ENCODE data around the gene CCNQ.
"Not testable (repeated sequence)": the region's sequence is repeated elsewhere in the genome, so short reads cannot be mapped to it uniquely, and the experiment has no call there.

Gene CCNQ

DNA sequence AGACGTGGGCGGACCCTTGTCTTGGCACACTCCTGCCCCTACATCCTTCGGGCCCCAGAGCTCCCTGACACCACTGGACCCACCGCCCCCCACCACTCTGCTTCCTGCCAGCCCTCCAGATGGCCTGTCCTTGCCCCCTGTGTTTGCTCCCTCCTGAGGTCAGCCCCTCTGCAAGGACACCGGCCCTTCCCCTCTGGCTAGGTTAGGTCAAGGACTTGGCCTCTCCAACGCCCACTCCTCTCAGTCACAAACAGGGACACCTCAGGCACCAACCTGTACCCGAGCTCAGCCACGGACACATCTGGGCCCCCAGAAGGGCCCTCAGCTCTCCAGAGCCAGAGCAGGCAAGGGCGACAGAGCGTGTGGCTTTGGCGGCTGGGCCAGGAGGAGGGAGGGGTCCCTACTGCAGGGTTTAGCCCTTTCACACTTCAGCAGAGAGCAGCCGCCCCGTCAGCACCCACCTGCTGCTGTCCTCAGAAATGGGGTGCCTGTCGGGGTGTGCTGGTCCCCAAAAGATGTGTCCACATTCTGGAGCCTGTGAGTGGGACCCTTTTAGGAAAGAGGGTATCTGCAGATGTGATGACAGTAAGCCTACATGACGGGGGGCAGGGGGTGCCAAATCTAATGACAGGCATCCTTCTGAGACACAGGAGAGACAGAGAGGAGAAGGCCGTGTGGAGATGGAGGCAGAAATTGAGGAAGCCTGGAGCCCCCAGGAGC, 24.5 kb upstream of the CCNQ start:
- DNase-seq (ENCODE audit: low spot score): no peak

DNA sequence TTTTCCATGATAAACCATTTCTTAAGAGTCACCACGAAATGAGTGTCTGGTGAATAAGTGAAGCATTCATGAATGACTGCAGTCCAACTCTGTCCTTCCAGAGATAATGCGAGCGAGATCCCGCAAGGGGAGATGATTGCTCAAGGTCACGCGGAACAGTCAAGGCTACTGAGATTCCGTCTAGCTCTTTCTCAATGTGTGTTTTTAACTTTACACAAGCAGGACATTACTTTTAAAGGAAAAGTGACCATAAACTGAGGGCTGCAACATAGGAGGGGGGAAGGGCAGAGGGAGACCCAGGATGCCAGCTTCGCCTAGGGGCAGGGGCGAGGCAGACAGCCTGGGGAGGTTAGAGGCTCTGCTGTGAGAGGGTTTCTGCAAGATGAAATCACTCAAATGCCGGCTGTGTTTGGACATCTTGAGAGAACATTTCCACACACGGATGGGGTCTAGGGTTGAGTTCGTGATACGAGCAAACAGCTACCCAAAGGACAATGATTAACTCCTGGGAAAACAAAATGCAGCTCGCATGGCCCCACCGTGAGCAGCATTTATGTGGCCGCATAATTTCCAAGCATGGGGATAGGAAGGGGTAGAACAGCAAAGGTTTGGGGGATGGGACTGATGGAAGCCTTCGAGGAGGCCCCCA, 23.8 kb upstream of the CCNQ start:
- no peak for DNase-seq (ENCODE audit: low spot score)

DNA sequence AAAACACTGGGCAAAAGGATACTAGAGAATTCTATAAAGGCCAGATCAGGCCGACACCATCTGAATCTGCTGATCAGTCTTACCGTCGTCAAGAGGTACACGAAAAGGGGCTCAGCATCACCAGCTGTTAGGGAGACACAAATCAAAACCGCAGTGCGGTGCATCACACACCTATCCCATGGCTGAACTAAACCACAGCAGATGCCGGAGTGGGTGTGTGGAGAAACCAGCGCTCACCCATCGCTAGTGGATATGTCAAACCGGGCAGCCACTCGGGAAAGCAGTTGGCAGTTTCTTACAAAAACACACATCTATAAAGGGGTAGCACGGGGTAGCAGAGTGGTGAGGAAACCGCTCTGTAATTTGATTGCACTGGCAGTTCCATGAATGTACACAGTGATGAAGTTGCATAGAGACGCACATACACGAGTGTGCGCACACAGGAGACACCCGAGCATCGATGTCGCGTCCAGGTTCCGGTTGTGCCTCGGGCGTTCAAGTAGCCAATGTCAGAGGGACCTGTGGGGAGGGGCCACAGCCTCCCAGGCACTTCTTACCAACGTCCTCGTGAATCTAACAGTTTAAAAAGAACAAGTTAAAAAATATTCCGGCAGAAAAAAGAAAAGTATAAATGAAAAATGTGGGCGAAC, 23.1 kb upstream of the CCNQ start:
- no peak for DNase-seq (ENCODE audit: low spot score)

DNA sequence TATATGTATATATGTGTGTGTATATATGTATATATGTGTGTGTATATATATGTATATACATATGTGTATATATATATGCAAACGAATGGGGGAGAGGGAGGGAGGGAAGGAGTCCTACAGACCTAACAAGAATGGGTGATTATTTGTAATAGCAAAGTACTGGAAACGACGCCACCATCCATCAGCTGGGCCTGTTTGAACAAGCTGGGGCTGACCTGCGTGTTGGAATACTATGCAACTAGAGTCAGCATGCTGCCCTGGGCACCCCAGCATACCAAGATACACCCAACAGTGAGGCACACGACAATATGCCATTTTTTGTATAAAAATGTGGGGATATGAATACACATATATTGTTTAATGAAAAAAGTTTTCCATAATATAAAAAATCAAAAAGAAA, 21.6 kb upstream of the CCNQ start:
- DNase-seq (ENCODE audit: low spot score): no peak

DNA sequence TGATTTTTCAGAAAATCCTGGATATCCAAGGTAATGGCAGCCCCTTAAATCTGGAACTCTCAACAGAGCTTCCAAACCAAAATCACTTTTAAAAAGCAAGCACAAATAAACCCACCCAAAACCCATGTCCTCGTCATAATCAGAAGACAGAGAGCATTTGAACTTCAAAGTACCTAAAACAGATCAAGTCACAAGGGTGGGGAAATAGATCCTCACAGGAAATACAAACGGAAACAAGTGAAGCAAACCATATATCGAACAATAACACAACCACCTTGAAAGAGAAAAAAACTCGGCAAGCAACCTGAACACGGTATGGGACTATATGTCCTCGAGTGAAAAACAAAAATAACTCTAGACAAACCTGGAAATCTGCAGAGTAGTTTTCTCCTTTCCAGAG, 15.9 kb upstream of the CCNQ start:
- no peak for DNase-seq (ENCODE audit: low spot score)

DNA sequence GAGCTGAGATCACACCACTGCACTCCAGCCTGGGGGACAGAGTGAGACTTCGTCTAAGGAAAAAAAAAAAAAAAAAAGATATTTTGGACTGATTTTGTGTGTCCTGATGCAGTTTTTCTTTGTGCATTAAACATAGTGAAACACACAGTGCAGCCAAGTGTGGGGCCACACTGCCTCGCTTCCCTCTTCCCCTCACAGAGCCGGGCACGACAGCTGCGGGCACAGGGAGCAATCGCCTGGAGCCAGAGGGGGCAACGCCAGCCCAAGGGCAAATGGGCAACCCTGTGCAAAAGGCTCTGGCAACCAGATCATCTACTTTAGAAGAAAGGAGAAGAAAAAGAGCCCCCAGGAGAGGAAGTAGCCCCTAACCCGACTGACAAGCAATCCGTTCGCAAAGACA, 13.5 kb upstream of the CCNQ start:
- no peak for DNase-seq (ENCODE audit: low spot score)

DNA sequence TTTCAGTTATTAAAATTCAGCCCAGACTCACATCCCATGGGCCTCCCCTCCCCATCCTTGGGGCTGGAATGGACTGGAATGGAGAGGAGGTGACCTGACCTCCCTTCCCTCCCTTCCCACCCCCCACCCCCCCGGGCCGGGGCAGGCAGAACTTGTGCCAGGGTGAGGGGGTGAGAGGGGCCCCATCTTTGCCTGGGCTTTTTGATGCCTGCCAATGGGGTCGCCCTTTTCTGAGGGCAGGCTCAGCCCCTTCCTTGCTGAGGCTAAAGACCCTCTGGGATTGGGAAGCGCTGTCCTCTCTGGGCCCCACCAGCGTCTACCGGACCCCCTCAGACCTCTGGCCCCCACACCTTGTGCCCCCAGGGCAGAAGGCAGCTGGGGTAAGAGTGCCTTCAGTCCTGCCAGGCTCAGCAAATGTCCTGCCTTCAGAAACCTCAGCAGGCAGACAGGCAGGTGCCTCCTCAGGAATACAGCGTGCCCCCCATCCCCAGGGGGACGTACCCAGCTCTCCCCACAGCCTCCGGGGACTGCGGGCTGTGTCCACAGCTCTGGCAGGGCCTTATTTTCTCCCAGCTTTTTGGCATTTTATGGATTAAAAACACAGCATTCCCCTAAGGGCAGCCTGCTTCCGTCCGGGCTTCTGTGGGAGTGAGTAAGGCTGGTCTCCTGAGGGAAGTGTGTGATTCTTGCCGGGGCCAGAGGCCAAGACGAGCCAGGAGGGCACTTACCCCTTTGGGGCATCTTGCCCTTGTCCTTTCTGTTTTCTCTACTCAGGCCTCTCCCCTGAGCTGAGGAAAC, 12.6 kb upstream of the CCNQ start:
- DNase-seq (ENCODE audit: low spot score): no peak

DNA sequence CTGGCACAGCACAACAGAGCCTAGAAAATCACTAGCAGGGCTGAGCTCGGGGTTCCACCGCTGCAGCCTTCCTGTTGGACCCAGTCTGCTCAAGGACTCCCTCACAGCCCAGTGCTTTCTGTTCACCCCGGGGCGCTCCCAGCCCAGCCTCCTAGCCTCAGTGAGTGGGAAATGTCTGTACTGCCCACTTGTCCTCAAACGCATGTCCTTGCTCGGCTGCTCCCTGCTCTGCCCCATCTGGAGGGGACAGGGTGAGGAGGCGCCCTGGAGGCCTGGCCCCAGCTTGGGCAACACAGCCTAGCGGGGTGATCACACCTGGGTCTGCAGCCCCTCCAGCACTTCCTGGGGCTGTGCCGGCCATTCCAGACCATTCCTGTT, 11.9 kb upstream of the CCNQ start:
- DNase-seq (ENCODE audit: low spot score): no peak

DNA sequence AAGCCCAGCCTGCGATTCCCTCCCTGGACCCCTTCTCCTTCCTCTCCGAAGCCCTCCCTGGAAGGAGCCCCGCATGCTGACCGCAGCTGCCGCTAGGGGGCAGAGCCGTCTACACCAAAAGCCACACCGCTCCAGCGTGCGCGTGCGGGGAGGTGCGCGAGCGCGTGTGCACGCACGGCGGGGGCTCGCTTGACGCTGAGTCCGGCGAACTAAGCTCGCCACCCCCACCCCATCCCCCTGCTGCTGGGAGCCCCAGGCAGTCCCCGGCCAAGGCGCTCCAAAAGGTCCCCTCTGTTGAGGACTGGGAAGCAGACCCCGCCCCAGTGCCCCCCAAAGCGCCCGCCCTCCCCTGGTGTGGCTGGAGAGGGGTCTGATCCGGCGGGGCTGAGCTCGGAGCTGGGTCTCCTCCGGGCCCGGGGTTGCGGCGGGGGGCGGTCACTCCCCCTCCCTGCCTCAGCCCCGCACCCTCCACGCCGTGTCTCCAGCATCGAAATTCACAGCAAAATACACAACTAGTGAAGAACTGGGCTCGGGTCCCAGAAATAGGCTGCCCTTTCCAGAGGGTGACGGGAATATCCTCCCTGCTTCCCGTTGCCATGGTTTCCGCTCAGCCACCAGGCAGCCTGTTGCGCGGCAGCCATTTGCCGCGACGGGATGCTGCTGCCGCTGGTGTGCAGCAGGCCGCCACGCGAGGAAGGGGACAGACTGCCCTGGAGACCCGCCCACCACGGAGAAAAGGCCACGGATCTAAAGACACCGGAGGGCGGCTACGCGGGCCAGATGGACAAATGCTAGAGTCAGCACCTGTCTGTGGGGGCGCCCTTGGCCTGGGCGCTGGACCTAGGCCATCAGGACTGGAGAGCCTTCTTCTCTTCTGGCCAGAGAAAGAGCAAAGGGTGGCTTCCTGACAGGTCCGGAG, 11.2 kb upstream of the CCNQ start:
- peak; percentile 68 for DNase-seq (ENCODE audit: low spot score)

DNA sequence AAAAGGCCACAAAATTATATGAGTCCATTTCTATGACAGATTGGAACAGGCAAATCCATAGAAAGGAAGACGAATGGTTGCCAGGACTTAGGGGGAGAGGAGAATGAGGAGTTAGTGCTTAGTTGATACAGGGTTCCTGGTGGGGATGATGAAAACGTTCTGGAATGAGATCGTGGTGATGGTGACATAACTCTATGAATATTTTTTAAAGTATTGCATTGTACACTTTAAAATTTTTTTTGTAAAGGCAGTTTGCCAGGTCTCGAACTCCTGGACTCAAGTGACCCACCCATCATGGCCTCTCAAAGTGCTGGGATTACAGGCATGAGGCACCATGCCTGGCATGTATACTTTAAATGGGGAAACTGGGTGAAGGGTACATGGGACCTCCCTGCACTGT, 9.9 kb upstream of the CCNQ start:
- no peak for DNase-seq (ENCODE audit: low spot score)

DNA sequence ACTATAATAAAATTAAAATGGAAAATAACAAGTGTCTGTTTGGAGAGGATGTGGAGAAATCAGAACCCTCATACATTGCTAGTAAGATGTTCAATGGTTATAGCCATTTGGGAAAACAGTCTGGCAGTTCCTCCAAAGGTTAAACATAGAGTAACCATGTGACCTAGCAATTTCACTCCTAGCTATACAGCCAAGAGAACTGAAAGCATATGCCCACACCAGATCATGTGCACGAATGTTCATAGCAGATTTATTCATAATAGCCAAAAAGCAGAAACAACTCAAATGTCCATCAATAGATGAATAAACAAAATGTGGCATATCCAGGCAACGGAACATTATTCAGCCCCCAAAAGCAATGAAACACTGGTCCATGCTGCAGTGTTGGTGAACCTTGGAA, 9.4 kb upstream of the CCNQ start:
- DNase-seq (ENCODE audit: low spot score): no peak

DNA sequence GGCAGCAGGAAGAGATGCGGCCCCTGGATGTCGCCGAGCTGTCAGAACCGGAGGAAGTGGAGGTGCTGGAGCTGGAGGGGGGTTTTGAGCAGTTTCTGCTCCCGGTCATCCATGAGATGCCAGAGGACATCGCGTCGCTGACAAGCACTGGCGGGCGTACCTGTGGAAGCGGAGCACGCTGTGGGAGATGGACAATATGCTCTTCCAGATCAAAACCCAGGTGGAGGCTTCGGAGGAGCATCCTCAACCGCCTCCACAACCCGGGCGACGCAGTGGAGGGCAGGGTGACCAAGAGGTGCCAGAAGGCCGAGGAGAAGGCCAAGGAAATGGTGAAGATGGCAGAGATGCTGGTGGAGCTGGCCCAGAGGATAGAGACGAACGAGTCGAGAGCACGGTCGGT, 7.6 kb upstream of the CCNQ start:
- no peak for DNase-seq (ENCODE audit: low spot score)

DNA sequence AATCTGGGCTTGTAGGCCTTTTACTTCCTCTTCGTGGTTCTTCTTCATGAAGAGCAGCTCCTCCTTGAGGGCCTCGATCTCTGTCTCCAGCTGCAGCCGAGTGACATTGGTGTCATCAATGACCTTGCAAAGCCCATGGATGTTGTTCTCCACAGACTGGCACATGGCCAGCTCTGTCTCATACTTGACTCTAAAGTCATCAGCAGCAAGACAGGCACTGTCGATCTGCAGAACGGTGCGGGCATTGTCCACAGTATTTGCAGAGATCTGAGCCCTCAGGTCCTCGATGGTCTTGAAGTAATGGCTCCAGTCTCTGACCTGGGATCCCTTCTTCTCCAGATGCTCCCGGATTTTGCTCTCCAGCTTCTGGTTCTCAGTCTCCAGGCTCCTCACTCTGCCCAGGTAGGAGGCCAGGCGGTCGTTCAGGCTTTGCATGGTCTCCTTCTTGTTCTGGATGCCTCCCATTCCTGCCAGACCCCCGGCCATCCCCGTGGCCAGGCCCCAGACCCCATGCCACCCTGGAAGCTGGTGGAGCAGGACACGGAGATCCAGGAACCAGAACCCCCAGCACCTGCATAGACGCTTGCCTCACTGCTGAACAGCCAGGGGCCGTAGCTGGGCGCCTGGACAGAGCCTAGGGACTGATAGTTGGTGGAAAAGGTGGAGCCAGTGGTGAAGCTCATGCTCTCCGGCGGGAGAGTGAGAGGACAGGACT, 5.9 kb upstream of the CCNQ start:
- DNase-seq (ENCODE audit: low spot score): not testable (repeated sequence)

DNA sequence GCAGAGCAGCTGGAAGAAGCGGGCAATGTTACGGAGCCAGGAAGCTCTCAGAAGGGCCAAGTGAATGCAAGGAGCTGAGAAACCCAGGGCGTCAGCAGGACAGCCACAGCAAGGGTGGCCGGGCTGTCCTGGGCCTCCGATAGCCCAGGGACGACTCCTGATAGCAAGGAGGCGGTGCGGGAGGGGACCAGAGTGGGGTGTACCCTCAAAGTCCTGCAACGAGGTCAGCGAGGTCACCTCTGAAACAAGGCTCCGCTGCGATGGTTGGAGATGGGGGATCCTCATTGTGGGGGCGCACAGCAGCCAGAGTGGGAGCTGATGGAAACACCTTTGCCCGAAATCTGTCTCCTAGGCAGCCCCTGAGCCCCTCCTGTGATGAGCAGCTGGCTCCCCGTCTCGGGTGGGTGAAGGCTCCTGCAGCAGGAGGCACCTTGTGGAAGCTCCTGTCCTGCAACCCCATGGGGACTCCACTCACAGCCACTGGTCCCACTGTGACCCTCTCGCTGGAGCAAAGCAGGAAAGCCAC, 4.3 kb upstream of the CCNQ start:
- DNase-seq (ENCODE audit: low spot score): no peak

DNA sequence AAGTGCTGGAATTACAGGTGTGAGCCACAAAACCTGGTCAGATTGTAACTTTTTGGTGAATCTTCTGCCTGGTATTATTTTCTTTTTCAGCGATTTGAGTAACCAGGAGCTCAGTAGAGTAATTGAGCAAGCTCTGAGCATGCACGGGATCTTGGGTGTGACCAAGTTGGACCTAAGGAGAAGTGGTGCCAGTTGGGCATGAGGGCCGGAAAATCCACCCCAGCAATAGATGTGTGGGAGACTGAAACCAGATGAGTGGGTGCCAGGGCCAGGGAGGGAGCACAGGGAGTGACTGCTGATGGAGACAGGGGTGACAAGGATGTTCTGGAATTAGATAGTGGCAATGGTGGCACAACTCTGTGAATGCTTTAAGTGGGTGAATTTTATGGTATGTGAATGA, 3.7 kb upstream of the CCNQ start:
- DNase-seq (ENCODE audit: low spot score): no peak

DNA sequence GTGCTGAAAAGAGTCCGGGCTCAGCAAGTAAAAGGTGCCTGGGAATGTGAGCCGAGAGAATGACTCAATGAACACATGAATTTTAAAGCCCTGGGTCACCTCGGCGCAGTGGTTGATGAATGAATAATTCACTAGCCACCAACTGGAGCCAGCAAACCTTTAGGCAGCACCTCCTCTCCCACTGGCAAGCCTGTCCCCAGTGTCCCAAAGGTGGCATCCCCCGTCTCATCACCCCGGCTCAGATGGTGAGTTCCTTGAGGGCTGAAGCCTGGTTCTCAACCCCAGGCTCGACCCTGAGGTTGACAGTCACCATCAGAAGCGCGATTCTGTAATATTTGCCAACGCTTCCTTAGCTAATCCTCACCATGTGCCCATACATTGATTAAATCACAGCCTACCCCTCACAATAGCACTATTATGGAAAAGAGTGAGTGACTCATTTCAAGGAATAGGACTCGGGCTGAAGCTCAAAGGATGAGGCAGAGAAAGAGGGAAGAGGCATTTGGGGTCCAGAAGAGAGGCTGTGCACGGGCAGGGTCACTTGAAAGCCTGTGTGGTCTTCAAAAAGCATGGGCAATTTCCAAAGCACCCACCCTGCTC, 2.7 kb upstream of the CCNQ start:
- DNase-seq (ENCODE audit: low spot score): no peak

DNA sequence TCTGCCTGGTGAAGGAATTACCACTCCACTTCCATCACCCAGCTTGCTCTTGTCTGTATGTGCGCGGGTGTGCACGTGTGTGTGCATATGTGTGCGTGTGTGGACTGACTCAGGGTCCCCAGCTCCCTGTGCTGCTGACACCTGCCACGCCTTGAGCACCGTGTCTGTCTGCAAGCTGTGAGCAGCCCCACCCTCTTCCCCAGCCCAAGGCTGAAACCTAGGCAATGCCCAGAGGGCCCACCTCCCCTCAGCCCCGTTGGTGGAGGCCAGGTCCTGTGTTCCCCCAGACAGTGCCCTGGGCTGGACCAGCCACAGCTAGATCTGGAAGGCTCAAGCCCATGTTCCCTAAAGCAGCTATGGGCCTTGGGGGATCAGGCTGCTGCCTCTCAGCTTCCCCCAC, 2.0 kb upstream of the CCNQ start:
- DNase-seq (ENCODE audit: low spot score): no peak

DNA sequence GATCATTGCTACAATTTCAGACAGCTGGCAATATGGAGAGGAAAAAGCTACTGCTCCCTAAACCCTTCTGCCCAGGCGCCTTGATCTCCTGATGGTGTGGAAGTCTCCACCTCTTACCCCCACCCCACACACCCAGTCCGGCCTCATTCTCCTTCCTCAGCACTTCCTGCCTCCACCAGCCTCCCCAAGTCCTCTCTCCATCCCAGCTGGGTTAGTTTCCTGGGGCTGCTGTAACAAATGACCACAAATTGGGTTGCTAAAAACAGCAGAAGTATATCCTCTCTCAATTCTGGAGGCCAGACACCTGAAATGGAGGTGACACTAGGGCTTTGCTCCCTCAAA, 1.1 kb upstream of the CCNQ start:
- no peak for DNase-seq (ENCODE audit: low spot score)

DNA sequence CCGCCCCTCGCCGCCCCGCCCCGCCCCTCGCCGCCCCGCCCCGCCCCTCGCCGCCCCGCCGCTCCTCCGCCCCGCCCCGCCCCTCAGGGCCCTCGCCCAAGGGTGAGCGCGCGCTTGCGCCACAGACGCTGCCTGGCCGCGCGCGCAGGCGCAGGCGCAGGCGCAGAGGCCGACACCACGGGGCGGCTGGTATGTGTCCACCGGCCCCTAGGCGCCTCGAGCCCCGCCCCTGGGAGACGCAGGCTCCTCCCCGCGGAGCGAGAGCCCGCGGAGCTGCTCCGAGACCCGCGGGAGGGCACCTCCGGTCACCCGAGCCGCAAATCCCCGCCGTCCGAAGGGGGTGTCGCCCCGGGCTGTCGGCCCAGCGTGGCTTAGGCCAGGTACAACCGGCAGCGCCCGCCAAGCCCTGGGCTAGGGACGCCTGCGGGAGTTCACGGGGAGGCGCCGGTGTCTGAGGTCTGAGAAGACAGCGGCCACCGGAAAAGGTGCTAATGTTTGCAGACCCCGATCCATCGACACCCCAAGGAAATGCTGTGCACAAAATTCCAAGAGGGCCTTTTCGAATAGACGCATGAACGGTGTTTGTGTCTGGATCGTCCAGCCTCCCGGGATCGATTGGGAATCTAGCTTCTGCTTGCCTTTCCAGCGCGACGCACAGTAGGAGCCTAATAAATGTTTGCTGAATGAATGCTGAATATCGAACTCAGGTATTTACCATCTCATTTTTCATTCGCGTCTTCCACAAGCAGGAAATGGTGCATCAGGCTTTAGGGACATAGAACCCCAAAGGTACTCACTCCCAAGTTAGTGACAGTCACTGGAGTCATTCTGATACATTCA, 473 bp upstream of the CCNQ start:
- peak; percentile 91 for DNase-seq (ENCODE audit: low spot score)

Data from germinal center (tissue), 1 donor.